SK-N-SH (cell line): ENCODE measurements around the gene VMAC. TPM values are rescaled to one million over a fixed set of nuclear protein-coding genes. Genes with fewer than 3 reads are reported as not detected.

ENCODE experiments used
- CTCF ChIA-PET: fragments of 300-600, 350-600 bp; formaldehyde crosslinking; extraction: SDS; loops from one replicate; lab custom pipeline; 2021; lab: Yijun Ruan, JAX
- POLR2A ChIA-PET: fragments of 350-600 bp; sonication (Branson Sonifier 250); formaldehyde crosslinking; extraction: SDS; loops from one replicate; lab custom pipeline; 2020; ENCODE audit warnings: antibody characterized with exemption, inconsistent platforms; lab: Yijun Ruan, JAX
- DNase-seq: peaks from one replicate; pipeline ENCODE4 v3.0.0; 2012
- H2AFZ ChIP-seq: fragments of 200-600 bp; sonication (generic); 2 replicates; pipeline ENCODE4 v1.8.1; 2016; ENCODE audit warnings: antibody characterized with exemption, mild to moderate bottlenecking, low read depth
- H3F3A ChIP-seq: fragments of 200-600 bp; sonication (generic); replicated peaks from 2 replicates; pipeline ENCODE3; 2016; ENCODE audit warnings: antibody characterized with exemption, mild to moderate bottlenecking; ENCODE audit not compliant: insufficient read depth
- H3K27ac ChIP-seq, 2 experiments: fragments of 200-500 bp in 1 of 2; fragments of 200-600 bp in 1 of 2; sonication (Bioruptor generic) in 1 of 2; sonication (generic), shearing (Covaris generic) in 1 of 2; 2 replicates each; pipeline versions ENCODE4 v1.5.1 to v1.6.1; 2014 to 2016; ENCODE audit warnings: low read depth in 2 of 2, inconsistent platforms in 1 of 2, low read length in 1 of 2, mild to moderate bottlenecking in 1 of 2, mixed read lengths in 1 of 2
- H3K27me3 ChIP-seq: fragments of 200-600 bp; sonication (generic), shearing (Covaris generic); 2 replicates; pipeline ENCODE4 v1.6.1; 2016; ENCODE audit warnings: mixed run types; ENCODE audit not compliant: insufficient read depth
- H3K36me3 ChIP-seq, 2 experiments: fragments of 200-500 bp in 1 of 2; fragments of 200-600 bp in 1 of 2; sonication (Bioruptor generic) in 1 of 2; sonication (generic) in 1 of 2; replicated peaks in 1 of 2; 2 replicates each; pipeline versions ENCODE3 to v1.5.1; 2014 to 2016; ENCODE audit warnings: low read length in 1 of 2, mild to moderate bottlenecking in 1 of 2; ENCODE audit not compliant: insufficient read depth in 2 of 2, control insufficient read depth in 1 of 2
- H3K4me1 ChIP-seq, 2 experiments: fragments of 200-500 bp in 1 of 2; fragments of 200-600 bp in 1 of 2; sonication (Bioruptor generic) in 1 of 2; sonication (generic), shearing (Covaris generic) in 1 of 2; 2 replicates each; pipeline versions ENCODE4 v1.5.1 to v1.6.1; 2014 to 2016; ENCODE audit warnings: low read depth in 1 of 2, low read length in 1 of 2, mixed run types in 1 of 2; ENCODE audit not compliant: insufficient read depth in 2 of 2, control insufficient read depth in 1 of 2
- H3K4me2 ChIP-seq: fragments of 200-600 bp; sonication (generic), shearing (Covaris generic); 2 replicates; pipeline ENCODE4 v1.6.1; 2017; ENCODE audit warnings: mixed run types
- H3K4me3 ChIP-seq, 2 experiments: fragments of 200-500 bp in 1 of 2; fragments of 200-600 bp in 1 of 2; sonication (Bioruptor generic) in 1 of 2; sonication (generic), shearing (Covaris generic) in 1 of 2; 2 replicates each; pipeline versions ENCODE4 v1.5.1 to v1.8.1; 2014 to 2016; ENCODE audit warnings: low read depth in 2 of 2, inconsistent platforms in 1 of 2, low read length in 1 of 2, mild to moderate bottlenecking in 1 of 2, mixed read lengths in 1 of 2, moderate library complexity in 1 of 2
- H3K79me2 ChIP-seq: fragments of 200-600 bp; sonication (generic); 2 replicates; pipeline ENCODE4 v1.8.1; 2017; ENCODE audit warnings: mild to moderate bottlenecking; ENCODE audit not compliant: insufficient read depth
- H3K9ac ChIP-seq: fragments of 200-600 bp; sonication (generic); 2 replicates; pipeline ENCODE4 v1.6.1; 2017; ENCODE audit warnings: mixed run types
- H3K9me2 ChIP-seq: fragments of 200-600 bp; sonication (generic); 2 replicates; pipeline ENCODE4 v1.6.1; 2017; ENCODE audit warnings: mixed run types
- H3K9me3 ChIP-seq: fragments of 200-600 bp; sonication (generic); 2 replicates; pipeline ENCODE4 v1.6.1; 2017; ENCODE audit warnings: mixed run types, mild to moderate bottlenecking, moderate library complexity
- H4K20me1 ChIP-seq: fragments of 200-600 bp; sonication (generic); 2 replicates; pipeline ENCODE4 v1.6.1; 2017; ENCODE audit warnings: mild to moderate bottlenecking, mixed run types; ENCODE audit not compliant: insufficient read depth
- CHD2 ChIP-seq: fragments of 150-350 bp; IDR thresholded peaks from 2 replicates; pipeline ENCODE4 v1.6.1; 2018; ENCODE audit warnings: low read length; ENCODE audit not compliant: partially characterized antibody
- CTCF ChIP-seq: fragments of 200-600 bp; sonication (generic); IDR thresholded peaks from 2 replicates; pipeline ENCODE4 v1.6.1; 2017; ENCODE audit warnings: antibody characterized with exemption, mild to moderate bottlenecking, moderate library complexity
- ELF1 ChIP-seq: IDR thresholded peaks from 2 replicates; pipeline ENCODE4 v1.4.0; 2012
- EZH2phosphoT487 ChIP-seq: fragments of 200-600 bp; sonication (generic); IDR thresholded peaks from 2 replicates; pipeline ENCODE4 v1.6.1; 2017; ENCODE audit warnings: low read depth, mixed run types, mild to moderate bottlenecking, antibody characterized with exemption, moderate library complexity, borderline replicate concordance
- FOSL2 ChIP-seq: IDR thresholded peaks from 2 replicates; pipeline ENCODE4 v1.4.0; 2012; ENCODE audit warnings: low read depth, mild to moderate bottlenecking, moderate library complexity, borderline replicate concordance
- FOXJ3 ChIP-seq: sonication (generic); formaldehyde crosslinking; IDR thresholded peaks from 2 replicates; pipeline ENCODE4 v1.5.1; 2020; ENCODE audit warnings: mild to moderate bottlenecking, missing genetic modification reagents
- MAX ChIP-seq: IDR thresholded peaks from 2 replicates; pipeline ENCODE4 v1.4.0; 2012; ENCODE audit warnings: low read depth
- PBX3 ChIP-seq: IDR thresholded peaks from 2 replicates; pipeline ENCODE4; 2012
- RAD21 ChIP-seq: IDR thresholded peaks from 2 replicates; pipeline ENCODE4 v1.6.1; 2012; ENCODE audit warnings: mild to moderate bottlenecking, low read length
- RCOR1 ChIP-seq: fragments of 150-350 bp; IDR thresholded peaks from 2 replicates; pipeline ENCODE4 v1.6.1; 2017; ENCODE audit warnings: antibody characterized with exemption, low read length
- RFX5 ChIP-seq: IDR thresholded peaks from 2 replicates; pipeline ENCODE4 v1.6.1; 2012; ENCODE audit warnings: mild to moderate bottlenecking, improper control_type of control experiment, low read length
- RXRA ChIP-seq: IDR thresholded peaks from 2 replicates; pipeline ENCODE4 v1.4.0; 2012; ENCODE audit warnings: low read depth, mild to moderate bottlenecking, borderline replicate concordance
- SIN3A ChIP-seq: IDR thresholded peaks from 2 replicates; pipeline ENCODE4 v1.6.1; 2012; ENCODE audit warnings: low read depth, mild to moderate bottlenecking, low read length, moderate library complexity, borderline replicate concordance
- TCF12 ChIP-seq: IDR thresholded peaks from 2 replicates; pipeline ENCODE4 v1.4.0; 2012
- USF1 ChIP-seq: IDR thresholded peaks from 2 replicates; pipeline ENCODE4 v1.4.0; 2012; ENCODE audit warnings: low read depth, borderline replicate concordance
- USF2 ChIP-seq: fragments of 150-350 bp; IDR thresholded peaks from 2 replicates; pipeline ENCODE4 v1.6.1; 2017; ENCODE audit warnings: antibody characterized with exemption, low read length, low read depth, borderline replicate concordance
- YY1 ChIP-seq: IDR thresholded peaks from 2 replicates; pipeline ENCODE4 v1.4.0; 2012; ENCODE audit warnings: low read depth, mild to moderate bottlenecking
- WGBS: methylation state at CpG from one replicate; pipeline ENCODE4 v1.1.6; 2017; ENCODE audit warnings: low lambda C conversion rate; 5-methylcytosine and 5-hydroxymethylcytosine counted together
- polyA plus RNA-seq, 3 experiments: library from polyadenylated mRNA; depleted of rRNA; stranded (reverse); fragments of >200 nt; gene quantifications; 2 replicates each; pipeline ENCODE4 v1.2.3, GENCODE V29; 2012

VMAC gene
- polyA plus RNA-seq, 1 of the 3 experiments (the other 2 are of a cell fraction), result 6.5 TPM

- Histone ChIP-seq H3K9ac (no peak overlapping the region), H3K4me2 (no peak overlapping the region), H3K9me3 (no peaks in the 10 kb centered on the region), H3K27ac (no peak overlapping the region), H3F3A (no peaks in the 10 kb centered on the region), H2AFZ (no peak overlapping the region), H3K9me2 (no peaks in the 10 kb centered on the region), H3K4me3 (no peak overlapping the region), H4K20me1 (peaks cover 48% of the 10 kb centered on the region), H3K4me1 (peaks cover 0 to 29% of the 10 kb centered on the region in 2 experiments; a peak in 2 of 4 replicates), H3K79me2 (peaks cover 55% of the 10 kb centered on the region), H3K36me3 (peaks cover 18 to 35% of the 10 kb centered on the region in 2 experiments), H3K27me3 (no peaks in the 10 kb centered on the region)
- TF ChIP-seq RAD21 (no peak), YY1 (no peak), RCOR1 (no peak), USF2 (no peak), EZH2phosphoT487 (no peak), CTCF (no peak), TCF12 (no peak), SIN3A (no peak)
- ChIA-PET CTCF (interaction anchor here (0.8 to 4.5 kb wide), 5 partner anchors 10 to 138 kb away, joined by 3 to 23 read pairs (median 10); no protein-coding TSS in a partner anchor), POLR2A (interaction anchor here (0.8 kb wide), 1 partner anchor 10 kb away, joined by 3 read pairs; no protein-coding TSS in a partner anchor)
- WGBS, result 90% methylated on average over 3 of the region's 11 CpGs
- no peak for DNase-seq
Observed at GRCh38 chr19:5941673-5942072, 37.0 kb downstream of the VMAC start.

GRCh38 chr19:5943045-5943444 is 38.4 kb downstream of the VMAC start:
- H3K27ac ChIP-seq, result no peak overlapping the region
- ChIA-PET CTCF (interaction anchor here (1.0 to 4.5 kb wide), 3 partner anchors 25 to 79 kb away, joined by 3 to 23 read pairs (median 19); no protein-coding TSS in a partner anchor), POLR2A (no interaction called here)
- H3K4me2 ChIP-seq, result no peak overlapping the region
- DNase-seq, result no peak
- peaks cover 0 to 20% of the 10 kb centered on the region in 2 experiments; a peak in 2 of 4 replicates for H3K4me1 ChIP-seq
- H3K36me3 ChIP-seq, result peaks cover 14 to 32% of the 10 kb centered on the region in 2 experiments
- TF ChIP-seq PBX3 (no peak), ELF1 (no peak), RFX5 (no peak), RXRA (no peak), USF1 (no peak), CTCF (no peak), SIN3A (no peak), TCF12 (no peak), CHD2 (no peak), FOXJ3 (CRISPR knock-in tag) (no peak), EZH2phosphoT487 (no peak), RAD21 (no peak), MAX (no peak), FOSL2 (no peak), RCOR1 (no peak)
- H3K4me3 ChIP-seq, result no peak overlapping the region
- no peaks in the 10 kb centered on the region for H3K27me3 ChIP-seq
- 95% methylated on average over 10 of the region's 10 CpGs for WGBS
- no peaks in the 10 kb centered on the region for H3K9me2 ChIP-seq
- H2AFZ ChIP-seq, result no peak overlapping the region
- no peaks in the 10 kb centered on the region for H3K9me3 ChIP-seq
- H3K79me2 ChIP-seq, result peaks cover 62% of the 10 kb centered on the region
- H3F3A ChIP-seq, result no peaks in the 10 kb centered on the region
- peaks cover 62% of the 10 kb centered on the region for H4K20me1 ChIP-seq
- no peak overlapping the region for H3K9ac ChIP-seq
